Measurements from ENCODE around the gene ABCB6. TPM values are rescaled to one million over a fixed set of nuclear protein-coding genes. Genes with fewer than 3 reads are reported as not detected.

The ABCB6 gene
- total RNA-seq, 1 experiment from 2014 or later = 21.1 TPM

- CTCF ChIA-PET = interaction anchor here (0.6 kb wide), 1 partner anchor 179 kb away, joined by 3 read pairs; no protein-coding TSS in a partner anchor
- TF ChIP-seq EZH2 (IDR thresholded peaks at IDR 0.05; ENCODE audit: low read length, unreplicated experiment) = no peak
- TF ChIP-seq CTCF (conservative IDR thresholded peaks at IDR 0.05; ENCODE audit: low read depth, low read length) = no peak
- TF ChIP-seq EZH2phosphoT487 (IDR thresholded peaks at IDR 0.05; ENCODE audit: borderline replicate concordance, low read length) = no peak
- Histone ChIP-seq H3K9ac (ENCODE audit: low read length) (no peak overlapping the region), H4K20me1 (ENCODE audit: low read length) (no peaks in the 10 kb centered on the region), H3K79me2 (ENCODE audit: low read length) (peaks cover 44% of the 10 kb centered on the region), H3K36me3 (ENCODE audit: low read depth, low read length) (peaks cover 14% of the 10 kb centered on the region), H3K9me2 (replicated peaks; ENCODE audit: low read length) (no peaks in the 10 kb centered on the region), H3K27me3 (ENCODE audit: low read length) (no peaks in the 10 kb centered on the region), H3K4me2 (ENCODE audit: low read length) (peak overlapping the region; percentile 90), H3K27ac (ENCODE audit: low read length) (no peak overlapping the region), H3K4me1 (ENCODE audit: insufficient read depth, low read length) (peaks cover 59% of the 10 kb centered on the region), H3F3A (ENCODE audit: low read length, unreplicated experiment) (peaks cover 5% of the 10 kb centered on the region), H2AFZ (ENCODE audit: low read length) (no peak overlapping the region), H3K9me3 (ENCODE audit: low read length) (no peaks in the 10 kb centered on the region), H3K4me3 (ENCODE audit: low read length) (no peak overlapping the region)
- no peak for DNase-seq
- no TSS peak for BruUV-seq (replicated peaks)
- ATAC-seq = no peak
- intact Hi-C loops (cut with micrococcal nuclease) = no loop called here
- POLR2A ChIA-PET (ENCODE audit: unreplicated experiment) = interaction anchor here (0.6 kb wide), 1 partner anchor 546 kb away, joined by 3 read pairs; no protein-coding TSS in a partner anchor
Observed at GRCh38 chr2:219251656-219252055, 32.9 kb upstream of the ABCB6 start.

- Histone ChIP-seq H3K79me2 (ENCODE audit: low read length) (peaks cover 58% of the 10 kb centered on the region), H3K9me3 (ENCODE audit: low read length) (no peaks in the 10 kb centered on the region), H3K36me3 (ENCODE audit: low read depth, low read length) (peaks cover 14% of the 10 kb centered on the region), H3K4me1 (ENCODE audit: insufficient read depth, low read length) (peaks cover 66% of the 10 kb centered on the region), H3K4me3 (ENCODE audit: low read length) (peak overlapping the region; percentile 48), H3K27me3 (ENCODE audit: low read length) (no peaks in the 10 kb centered on the region), H3K4me2 (ENCODE audit: low read length) (peak overlapping the region; percentile 70), H4K20me1 (ENCODE audit: low read length) (no peaks in the 10 kb centered on the region), H3K9me2 (replicated peaks; ENCODE audit: low read length) (no peaks in the 10 kb centered on the region), H3F3A (ENCODE audit: low read length, unreplicated experiment) (peaks cover 5% of the 10 kb centered on the region), H3K27ac (ENCODE audit: low read length) (peak overlapping the region; percentile 93), H2AFZ (ENCODE audit: low read length) (no peak overlapping the region), H3K9ac (ENCODE audit: low read length) (peak overlapping the region; percentile 60)
- POLR2A ChIA-PET (ENCODE audit: unreplicated experiment) = interaction anchor here (0.8 kb wide), 1 partner anchor 29 kb away, joined by 4 read pairs; the partner anchor contains the start of gene DNAJB2
- TF ChIP-seq EZH2 (IDR thresholded peaks at IDR 0.05; ENCODE audit: low read length, unreplicated experiment) (no peak), CTCF (conservative IDR thresholded peaks at IDR 0.05; ENCODE audit: low read depth, low read length) (no peak), EZH2phosphoT487 (IDR thresholded peaks at IDR 0.05; ENCODE audit: borderline replicate concordance, low read length) (no peak)
- no peak for ATAC-seq
- CTCF ChIA-PET = interaction anchor here (1.4 to 2.1 kb wide), 2 partner anchors 45 to 73 kb away, joined by 5 to 17 read pairs; partner anchors contain the start of gene CNPPD1
- intact Hi-C loops (cut with micrococcal nuclease) = no loop called here
- DNase-seq = no peak
- no TSS peak for BruUV-seq (replicated peaks)
Observed at GRCh38 chr2:219250049-219250781, 31.5 kb upstream of the ABCB6 start.
